ENCODE data around the gene ARF5.

The ARF5 gene

GRCh38 chr7:127586346-127586745, 1.9 kb upstream of the ARF5 start:
- Histone ChIP-seq H3K4me3 (ENCODE audit: low read depth in 1 of 5, low read length in 5 of 5) (peak overlapping the region in 2 of 5 donors; percentile 83 to 84), H3K9me3 (ENCODE audit: control insufficient read depth in 5 of 5, low read length in 5 of 5) (no peaks in the 10 kb centered on the region), H3K27me3 (ENCODE audit: control insufficient read depth in 5 of 5, insufficient read depth in 4 of 5, low read length in 5 of 5) (no peaks in the 10 kb centered on the region), H3K4me1 (ENCODE audit: control insufficient read depth in 5 of 5, insufficient read depth in 5 of 5, low read length in 5 of 5) (peaks cover 27 to 68% (median 65%) of the 10 kb centered on the region in 5 donors), H3K9ac (ENCODE audit: low read length in 5 of 5) (no peak overlapping the region), H3K36me3 (ENCODE audit: control insufficient read depth in 5 of 5, insufficient read depth in 5 of 5, low read length in 5 of 5) (peaks cover 0 to 36% (median 28%) of the 10 kb centered on the region in 5 donors), H3K27ac (ENCODE audit: low read depth, low read length) (peak overlapping the region; percentile 90)

GRCh38 chr7:127587663-127588018, 570 bp upstream of the ARF5 start:
- Histone ChIP-seq H3K27ac (ENCODE audit: low read depth, low read length) (peak overlapping the region; percentile 81), H3K4me3 (ENCODE audit: low read depth in 1 of 5, low read length in 5 of 5) (peak overlapping the region; percentile 52 to 92 (median 79)), H3K36me3 (ENCODE audit: control insufficient read depth in 5 of 5, insufficient read depth in 5 of 5, low read length in 5 of 5) (peaks cover 3 to 29% (median 24%) of the 10 kb centered on the region in 5 donors), H3K4me1 (ENCODE audit: control insufficient read depth in 5 of 5, insufficient read depth in 5 of 5, low read length in 5 of 5) (peaks cover 23 to 55% (median 52%) of the 10 kb centered on the region in 5 donors), H3K9me3 (ENCODE audit: control insufficient read depth in 5 of 5, low read length in 5 of 5) (no peaks in the 10 kb centered on the region), H3K27me3 (ENCODE audit: control insufficient read depth in 5 of 5, insufficient read depth in 4 of 5, low read length in 5 of 5) (no peaks in the 10 kb centered on the region), H3K9ac (ENCODE audit: low read length in 5 of 5) (peak overlapping the region; percentile 66 to 93 (median 91))

- Histone ChIP-seq H3K4me3 (ENCODE audit: low read depth in 1 of 5, low read length in 5 of 5) (peak overlapping the region; percentile 73 to 91 (median 86)), H3K27me3 (ENCODE audit: control insufficient read depth in 5 of 5, insufficient read depth in 4 of 5, low read length in 5 of 5) (no peaks in the 10 kb centered on the region), H3K9me3 (ENCODE audit: control insufficient read depth in 5 of 5, low read length in 5 of 5) (no peaks in the 10 kb centered on the region), H3K36me3 (ENCODE audit: control insufficient read depth in 5 of 5, insufficient read depth in 5 of 5, low read length in 5 of 5) (peaks cover 3 to 22% (median 18%) of the 10 kb centered on the region in 5 donors), H3K4me1 (ENCODE audit: control insufficient read depth in 5 of 5, insufficient read depth in 5 of 5, low read length in 5 of 5) (peaks cover 19 to 43% (median 40%) of the 10 kb centered on the region in 5 donors), H3K9ac (ENCODE audit: low read length in 5 of 5) (peak overlapping the region; percentile 56 to 92 (median 86)), H3K27ac (ENCODE audit: low read depth, low read length) (peak overlapping the region; percentile 81)
These were observed 679 bp downstream of the ARF5 start for GRCh38 chr7:127588697-127589482.

- peak overlapping the region in 3 of 5 donors; percentile 56 to 92 (median 87) for H3K9ac ChIP-seq (ENCODE audit: low read length in 5 of 5)
- H3K4me3 ChIP-seq (ENCODE audit: low read depth in 1 of 5, low read length in 5 of 5): peak overlapping the region in 2 of 5 donors; percentile 79 to 86
- H3K27ac ChIP-seq (ENCODE audit: low read depth, low read length): no peak overlapping the region
- H3K9me3 ChIP-seq (ENCODE audit: control insufficient read depth in 5 of 5, low read length in 5 of 5): no peaks in the 10 kb centered on the region
- H3K27me3 ChIP-seq (ENCODE audit: control insufficient read depth in 5 of 5, insufficient read depth in 4 of 5, low read length in 5 of 5): no peaks in the 10 kb centered on the region
- peaks cover 9 to 33% (median 30%) of the 10 kb centered on the region in 5 donors for H3K4me1 ChIP-seq (ENCODE audit: control insufficient read depth in 5 of 5, insufficient read depth in 5 of 5, low read length in 5 of 5)
- peaks cover 3 to 22% (median 18%) of the 10 kb centered on the region in 5 donors for H3K36me3 ChIP-seq (ENCODE audit: control insufficient read depth in 5 of 5, insufficient read depth in 5 of 5, low read length in 5 of 5)
These were observed 1.7 kb downstream of the ARF5 start for GRCh38 chr7:127589896-127590295.

GRCh38 chr7:127591189-127591588, 3.0 kb downstream of the ARF5 start:
- Histone ChIP-seq H3K4me3 (ENCODE audit: low read depth in 1 of 5, low read length in 5 of 5) (no peak overlapping the region), H3K27me3 (ENCODE audit: control insufficient read depth in 5 of 5, insufficient read depth in 4 of 5, low read length in 5 of 5) (no peaks in the 10 kb centered on the region), H3K27ac (ENCODE audit: low read depth, low read length) (no peak overlapping the region), H3K4me1 (ENCODE audit: control insufficient read depth in 5 of 5, insufficient read depth in 5 of 5, low read length in 5 of 5) (peaks cover 9 to 24% (median 20%) of the 10 kb centered on the region in 5 donors), H3K9ac (ENCODE audit: low read length in 5 of 5) (no peak overlapping the region), H3K9me3 (ENCODE audit: control insufficient read depth in 5 of 5, low read length in 5 of 5) (no peaks in the 10 kb centered on the region), H3K36me3 (ENCODE audit: control insufficient read depth in 5 of 5, insufficient read depth in 5 of 5, low read length in 5 of 5) (peaks cover 3 to 22% (median 18%) of the 10 kb centered on the region in 5 donors)

GRCh38 chr7:127591591-127591990, 3.4 kb downstream of the ARF5 start:
- no peak overlapping the region for H3K9ac ChIP-seq (ENCODE audit: low read length in 5 of 5)
- no peaks in the 10 kb centered on the region for H3K27me3 ChIP-seq (ENCODE audit: control insufficient read depth in 5 of 5, insufficient read depth in 4 of 5, low read length in 5 of 5)
- peaks cover 9 to 24% (median 20%) of the 10 kb centered on the region in 5 donors for H3K4me1 ChIP-seq (ENCODE audit: control insufficient read depth in 5 of 5, insufficient read depth in 5 of 5, low read length in 5 of 5)
- H3K27ac ChIP-seq (ENCODE audit: low read depth, low read length): no peak overlapping the region
- peaks cover 3 to 22% (median 18%) of the 10 kb centered on the region in 5 donors for H3K36me3 ChIP-seq (ENCODE audit: control insufficient read depth in 5 of 5, insufficient read depth in 5 of 5, low read length in 5 of 5)
- H3K4me3 ChIP-seq (ENCODE audit: low read depth in 1 of 5, low read length in 5 of 5): no peak overlapping the region
- H3K9me3 ChIP-seq (ENCODE audit: control insufficient read depth in 5 of 5, low read length in 5 of 5): no peaks in the 10 kb centered on the region

GRCh38 chr7:127592550-127592949, 4.3 kb downstream of the ARF5 start:
- Histone ChIP-seq H3K4me3 (ENCODE audit: low read depth in 1 of 5, low read length in 5 of 5) (no peak overlapping the region), H3K27me3 (ENCODE audit: control insufficient read depth in 5 of 5, insufficient read depth in 4 of 5, low read length in 5 of 5) (no peaks in the 10 kb centered on the region), H3K4me1 (ENCODE audit: control insufficient read depth in 5 of 5, insufficient read depth in 5 of 5, low read length in 5 of 5) (peaks cover 9 to 20% (median 17%) of the 10 kb centered on the region in 5 donors), H3K36me3 (ENCODE audit: control insufficient read depth in 5 of 5, insufficient read depth in 5 of 5, low read length in 5 of 5) (peaks cover 3 to 22% (median 18%) of the 10 kb centered on the region in 5 donors), H3K9me3 (ENCODE audit: control insufficient read depth in 5 of 5, low read length in 5 of 5) (no peaks in the 10 kb centered on the region), H3K9ac (ENCODE audit: low read length in 5 of 5) (no peak overlapping the region), H3K27ac (ENCODE audit: low read depth, low read length) (no peak overlapping the region)

- Histone ChIP-seq H3K9ac (ENCODE audit: low read length in 5 of 5) (no peak overlapping the region), H3K4me1 (ENCODE audit: control insufficient read depth in 5 of 5, insufficient read depth in 5 of 5, low read length in 5 of 5) (peaks cover 2 to 6% (median 5%) of the 10 kb centered on the region in 5 donors), H3K27me3 (ENCODE audit: control insufficient read depth in 5 of 5, insufficient read depth in 4 of 5, low read length in 5 of 5) (no peaks in the 10 kb centered on the region), H3K27ac (ENCODE audit: low read depth, low read length) (no peak overlapping the region), H3K36me3 (ENCODE audit: control insufficient read depth in 5 of 5, insufficient read depth in 5 of 5, low read length in 5 of 5) (peaks cover 3 to 22% (median 18%) of the 10 kb centered on the region in 5 donors), H3K9me3 (ENCODE audit: control insufficient read depth in 5 of 5, low read length in 5 of 5) (no peaks in the 10 kb centered on the region), H3K4me3 (ENCODE audit: low read depth in 1 of 5, low read length in 5 of 5) (no peak overlapping the region)
These were observed 6.3 kb downstream of the ARF5 start for GRCh38 chr7:127594490-127594889.

- Histone ChIP-seq H3K27me3 (ENCODE audit: control insufficient read depth in 5 of 5, insufficient read depth in 4 of 5, low read length in 5 of 5) (no peaks in the 10 kb centered on the region), H3K9ac (ENCODE audit: low read length in 5 of 5) (no peak overlapping the region), H3K27ac (ENCODE audit: low read depth, low read length) (no peak overlapping the region), H3K4me3 (ENCODE audit: low read depth in 1 of 5, low read length in 5 of 5) (no peak overlapping the region), H3K36me3 (ENCODE audit: control insufficient read depth in 5 of 5, insufficient read depth in 5 of 5, low read length in 5 of 5) (peaks cover 3 to 19% (median 12%) of the 10 kb centered on the region in 5 donors), H3K4me1 (ENCODE audit: control insufficient read depth in 5 of 5, insufficient read depth in 5 of 5, low read length in 5 of 5) (no peaks in the 10 kb centered on the region), H3K9me3 (ENCODE audit: control insufficient read depth in 5 of 5, low read length in 5 of 5) (no peaks in the 10 kb centered on the region)
These were observed 7.5 kb downstream of the ARF5 start for GRCh38 chr7:127595737-127596136.

- H3K4me1 ChIP-seq (ENCODE audit: control insufficient read depth in 5 of 5, insufficient read depth in 5 of 5, low read length in 5 of 5): no peaks in the 10 kb centered on the region
- H3K27ac ChIP-seq (ENCODE audit: low read depth, low read length): no peak overlapping the region
- H3K27me3 ChIP-seq (ENCODE audit: control insufficient read depth in 5 of 5, insufficient read depth in 4 of 5, low read length in 5 of 5): no peaks in the 10 kb centered on the region
- H3K4me3 ChIP-seq (ENCODE audit: low read depth in 1 of 5, low read length in 5 of 5): no peak overlapping the region
- no peaks in the 10 kb centered on the region for H3K36me3 ChIP-seq (ENCODE audit: control insufficient read depth in 5 of 5, insufficient read depth in 5 of 5, low read length in 5 of 5)
- no peak overlapping the region for H3K9ac ChIP-seq (ENCODE audit: low read length in 5 of 5)
- no peaks in the 10 kb centered on the region for H3K9me3 ChIP-seq (ENCODE audit: control insufficient read depth in 5 of 5, low read length in 5 of 5)
These were observed 10.1 kb downstream of the ARF5 start for GRCh38 chr7:127598318-127598717.
